GM23248 (cell line): ENCODE results near the gene RBP5.

Experiments
- EZH2 ChIP-seq: fragments of 200-600 bp; sonication (generic); IDR thresholded peaks from 2 replicates; pipeline ENCODE4 v1.6.1; 2018; ENCODE audit warnings: antibody characterized with exemption, mild to moderate bottlenecking; ENCODE audit not compliant: insufficient read depth, poor library complexity, severe bottlenecking
- EZH2phosphoT487 ChIP-seq: fragments of 200-600 bp; sonication (generic); IDR thresholded peaks from 2 replicates; pipeline ENCODE4 v1.6.1; 2018; ENCODE audit warnings: antibody characterized with exemption, moderate library complexity, mild to moderate bottlenecking, low read depth; ENCODE audit not compliant: insufficient read depth

DNA sequence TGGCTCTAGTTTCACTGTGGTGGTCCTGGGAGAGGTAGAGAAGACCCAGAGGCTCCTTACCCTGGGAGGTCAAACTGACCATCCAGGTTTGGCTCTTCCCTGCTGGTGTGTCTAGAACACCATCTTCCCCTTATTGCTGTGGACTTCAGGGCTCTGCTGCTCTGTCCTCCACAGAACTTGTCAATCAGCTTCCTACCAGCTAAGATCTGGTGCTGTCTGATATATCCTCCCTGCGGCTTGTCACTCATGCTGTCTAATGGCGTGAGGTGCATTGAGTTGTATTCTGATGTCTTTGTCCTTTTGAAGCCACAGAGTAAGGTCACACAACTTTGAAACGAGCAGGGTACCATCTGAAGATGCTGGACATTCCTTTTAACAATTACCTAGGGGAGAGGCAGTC is 12.5 kb downstream of the RBP5 start:
- TF ChIP-seq EZH2 (no peak), EZH2phosphoT487 (no peak)
